HG03175 (cell line): ENCODE results near the gene SLC43A2.
A peak's percentile ranks its signal among the peaks of the same experiment; 100 is the strongest.
"Not testable (repeated sequence)": the region's sequence is repeated elsewhere in the genome, so short reads cannot be mapped to it uniquely, and the experiment has no call there.

Experiments
- ATAC-seq: cut with Tn5 transposase; IDR thresholded peaks from one replicate; pipeline ENCODE4 v1.9.1; 2021; ENCODE audit warnings: mild to moderate bottlenecking, moderate library complexity; ENCODE audit not compliant: unreplicated experiment

SLC43A2 gene

DNA sequence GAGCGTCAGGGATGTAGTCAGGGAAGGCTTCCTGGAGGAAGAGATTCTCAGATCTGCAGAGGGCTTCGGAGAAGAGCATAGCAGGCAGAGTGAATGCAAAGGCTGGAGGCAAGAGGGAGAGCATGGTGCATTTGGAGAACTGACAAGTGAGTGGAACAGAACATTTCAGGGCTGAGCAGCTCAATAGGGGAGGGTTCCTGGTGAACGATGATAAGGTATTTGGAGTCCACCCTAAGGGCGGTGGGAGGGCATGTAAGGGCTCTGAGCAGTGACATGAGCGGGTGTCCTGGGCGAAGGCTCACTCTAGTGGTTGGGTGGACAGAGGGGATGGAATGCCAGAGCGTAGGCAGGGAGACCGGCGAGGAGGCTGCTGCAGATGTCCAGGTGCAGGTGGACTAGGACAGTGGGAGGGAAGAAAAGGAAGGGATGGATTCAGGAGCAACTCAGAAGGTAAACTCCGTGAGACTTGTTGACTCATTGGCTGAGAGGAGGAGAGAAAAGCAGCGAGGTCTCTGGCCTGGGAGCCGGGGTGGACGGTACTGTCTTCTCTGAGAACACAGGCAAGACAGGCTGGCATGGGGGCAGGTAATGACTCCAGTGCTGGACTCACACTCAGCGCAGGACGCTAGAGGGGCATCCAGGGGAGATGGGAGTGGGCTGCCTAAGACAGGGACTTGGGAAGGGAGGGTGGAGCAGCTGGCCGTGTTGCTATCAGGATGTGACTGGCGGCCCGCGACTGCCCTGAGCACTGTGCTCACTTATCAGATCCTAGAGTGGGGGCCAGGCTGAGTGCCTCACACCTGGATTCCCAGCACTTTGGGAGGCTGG, 64.6 kb downstream of the SLC43A2 start:
- ATAC-seq, result no peak

- ATAC-seq, result not testable (repeated sequence)
Observed at GRCh38 chr17:1563471-1563785, 65.2 kb downstream of the SLC43A2 start.

GRCh38 chr17:1562176-1562643, 66.4 kb downstream of the SLC43A2 start:
- peak; percentile 44 for ATAC-seq

GRCh38 chr17:1561420-1562175, 67.0 kb downstream of the SLC43A2 start:
- peak; percentile 21 for ATAC-seq

DNA sequence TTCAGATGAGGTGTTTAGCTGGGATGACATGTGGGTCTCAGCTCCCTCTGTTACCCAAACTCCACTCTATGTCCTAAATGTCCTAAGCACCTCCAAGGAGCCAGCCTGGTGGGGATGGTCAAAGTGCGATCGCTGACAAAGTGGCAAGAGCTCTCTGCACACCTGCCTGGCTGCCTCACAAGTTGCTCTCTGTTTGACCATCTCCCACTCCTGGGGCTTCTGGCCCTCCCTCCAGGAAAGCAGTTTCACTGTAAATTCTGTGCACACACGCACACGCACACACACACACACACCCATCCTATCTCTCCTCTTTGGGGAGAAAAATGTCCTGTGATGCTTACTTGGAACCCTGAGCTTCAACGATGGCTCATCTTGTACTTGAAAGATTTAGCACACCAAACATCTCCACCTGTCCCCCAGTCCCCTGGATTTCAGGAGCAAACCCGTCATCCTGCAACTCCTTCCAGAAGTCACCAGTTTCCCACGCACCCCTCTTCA, 67.7 kb downstream of the SLC43A2 start:
- ATAC-seq, result no peak

DNA sequence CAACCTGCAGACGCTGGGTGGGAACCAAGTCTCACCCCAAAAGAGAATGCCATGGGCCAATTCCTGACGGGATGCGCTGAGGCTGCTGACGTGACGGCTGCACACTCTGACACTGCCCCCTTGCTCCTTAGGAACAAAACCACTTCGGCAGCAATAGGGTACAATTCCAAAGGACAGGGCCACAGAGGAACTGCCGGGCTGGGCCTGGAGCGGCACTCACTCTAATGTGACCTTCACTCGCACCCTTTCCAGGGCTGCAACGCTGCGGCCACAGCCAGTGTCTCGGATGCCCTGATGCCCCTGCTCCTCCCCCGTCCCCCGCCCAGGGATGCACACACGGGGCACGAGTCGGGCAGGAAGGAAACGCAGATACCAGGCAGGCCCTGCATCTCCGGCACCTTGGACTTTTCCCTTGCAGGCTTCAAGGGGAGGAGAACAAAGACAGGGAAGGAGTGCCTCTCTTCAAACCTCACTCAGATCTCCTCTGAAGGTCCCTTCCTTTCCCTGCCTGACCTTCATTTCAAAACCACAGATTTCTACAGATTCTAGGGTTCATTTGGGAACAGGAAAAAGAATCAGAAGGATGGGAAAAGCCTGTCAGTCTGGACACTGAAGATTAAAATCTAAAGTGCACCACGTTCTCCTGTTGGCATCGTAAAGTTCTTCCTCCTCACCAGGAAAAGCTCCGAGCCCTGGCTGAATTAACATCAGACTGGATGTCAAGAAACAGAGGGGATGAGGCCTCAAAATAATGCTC, 68.4 kb downstream of the SLC43A2 start:
- no peak for ATAC-seq

DNA sequence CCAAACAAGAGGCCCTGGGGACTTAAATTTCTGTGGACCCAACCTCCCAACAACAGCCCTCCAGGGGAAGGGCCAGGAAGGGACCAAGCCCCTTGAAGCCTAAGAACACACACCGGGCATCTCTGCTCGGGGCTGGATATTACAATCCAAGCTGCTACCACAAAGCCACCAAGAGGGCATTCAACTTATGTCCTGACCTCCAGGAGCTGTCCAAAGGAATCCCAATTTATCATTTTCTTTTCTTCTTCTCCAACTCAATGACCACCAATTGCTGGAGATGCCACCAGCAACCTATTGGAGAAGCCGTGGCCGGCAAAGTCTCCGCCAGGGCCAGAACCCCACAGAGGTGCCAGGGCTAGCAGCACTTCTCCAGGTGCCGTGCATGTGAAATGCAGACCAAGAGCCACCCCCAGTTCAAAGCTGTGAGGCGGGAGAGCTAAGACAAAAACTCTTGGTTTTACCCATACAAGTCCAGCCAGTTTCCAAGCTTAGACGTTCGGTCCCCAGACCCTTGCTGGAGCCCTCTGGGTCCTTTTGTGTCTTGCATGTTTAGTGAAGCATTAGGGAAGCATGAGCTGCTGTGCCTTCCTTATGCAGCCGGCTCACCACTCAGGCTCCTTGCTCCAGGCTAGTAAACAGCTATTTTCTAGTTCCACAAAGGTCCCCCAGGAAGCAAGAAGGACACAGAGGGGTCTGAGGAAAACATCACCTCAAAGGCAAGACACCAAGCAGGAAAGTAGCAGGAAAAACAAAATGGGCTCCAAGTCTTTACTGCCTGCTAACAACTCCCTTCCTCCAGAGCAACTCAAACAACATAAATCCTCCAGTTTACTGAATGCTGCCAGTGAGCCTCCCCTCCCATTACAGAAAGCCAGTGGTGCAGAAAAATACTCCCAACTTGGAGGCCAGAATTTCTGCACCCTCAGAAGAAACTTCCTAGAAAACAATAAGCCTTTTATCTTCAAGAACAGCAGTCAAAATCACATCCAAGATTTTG, 69.3 kb downstream of the SLC43A2 start:
- no peak for ATAC-seq

GRCh38 chr17:1558401-1558800, 70.2 kb downstream of the SLC43A2 start:
- ATAC-seq, result no peak

- no peak for ATAC-seq
Observed at GRCh38 chr17:1557355-1558095, 71.1 kb downstream of the SLC43A2 start.

DNA sequence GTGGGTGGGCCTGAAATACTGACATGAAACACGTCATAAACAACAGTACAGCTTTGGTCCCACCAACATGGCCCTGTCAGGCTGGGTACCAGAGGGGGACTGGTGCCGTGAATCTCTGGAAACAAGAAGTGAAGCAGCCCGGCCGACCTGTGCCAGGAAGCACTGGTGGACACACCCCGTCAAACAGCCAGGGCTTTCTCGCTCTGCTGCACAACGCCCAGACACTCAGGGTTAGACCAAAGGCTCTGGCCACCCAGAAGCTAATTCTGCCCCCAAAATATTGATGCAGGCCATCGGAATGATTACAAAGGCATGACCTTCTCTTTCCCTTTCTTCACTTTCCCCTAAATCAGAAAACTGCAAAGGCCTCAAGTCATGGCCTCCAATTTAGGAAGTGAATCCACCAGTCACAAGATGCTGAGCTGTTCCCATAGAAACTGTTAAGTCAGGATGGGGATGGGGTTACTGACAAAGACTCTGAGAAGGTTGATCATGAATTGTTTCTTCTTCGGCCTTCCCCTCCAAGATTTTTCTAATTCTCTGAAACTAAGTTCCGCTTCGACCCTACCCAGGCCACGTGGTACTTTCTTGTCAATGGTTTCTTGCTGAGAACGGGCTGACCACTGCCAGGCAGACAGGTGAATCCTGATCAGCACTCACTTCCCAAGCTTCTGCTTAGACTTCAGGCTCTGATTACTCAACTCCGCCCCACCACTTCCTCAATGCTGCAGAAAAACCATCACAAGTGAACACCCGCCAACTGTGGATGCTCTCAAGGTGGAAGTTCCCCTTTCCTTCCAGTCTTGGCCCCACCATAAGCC, 72.8 kb downstream of the SLC43A2 start:
- ATAC-seq, result no peak

GRCh38 chr17:1554751-1555540, 73.7 kb downstream of the SLC43A2 start:
- ATAC-seq, result no peak

DNA sequence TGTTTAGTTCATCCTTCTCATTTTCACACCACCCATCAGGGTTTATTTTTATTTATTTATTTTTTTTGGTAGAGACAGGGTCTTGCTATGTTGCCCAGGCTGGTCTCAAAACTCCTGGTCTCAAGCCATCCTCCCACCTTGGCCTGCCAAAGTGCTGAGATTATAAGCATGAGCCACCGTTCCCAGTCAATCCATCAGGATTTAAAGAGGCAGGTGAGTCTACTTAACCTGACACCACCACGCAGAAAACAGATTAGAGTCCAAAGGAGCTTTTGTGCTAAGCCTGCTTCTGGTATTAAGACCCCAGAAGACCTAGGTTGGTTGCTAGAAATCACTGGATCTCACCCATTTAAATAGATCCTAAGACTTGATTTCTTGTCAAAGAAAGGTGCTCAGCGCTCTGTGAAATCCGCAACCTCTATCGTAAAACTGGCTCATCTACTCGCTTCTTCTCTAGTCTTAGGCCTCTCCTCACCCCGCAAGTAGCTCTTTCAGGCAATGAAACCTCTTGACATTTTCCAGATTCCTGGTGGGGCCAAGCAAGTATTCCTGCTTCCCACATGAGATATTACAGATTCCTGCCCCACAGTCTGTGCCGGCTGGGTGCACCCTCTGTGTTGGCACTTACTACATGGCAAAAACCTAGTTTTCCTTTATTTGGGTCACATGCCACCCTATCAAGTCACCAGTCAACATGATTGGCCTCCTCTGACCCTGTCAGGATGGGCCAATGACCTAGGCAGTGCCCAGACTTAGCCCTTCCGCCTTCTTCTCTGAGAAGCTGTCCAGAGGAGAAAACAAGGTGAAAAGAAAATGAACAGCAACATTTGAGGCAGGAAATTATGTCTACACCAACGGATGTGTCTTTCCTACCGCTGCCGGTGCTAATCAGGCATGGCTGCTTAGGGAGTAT, 75.0 kb downstream of the SLC43A2 start:
- ATAC-seq, result no peak

GRCh38 chr17:1552932-1553331, 75.7 kb downstream of the SLC43A2 start:
- no peak for ATAC-seq

- ATAC-seq, result no peak
Observed at GRCh38 chr17:1551741-1552140, 76.9 kb downstream of the SLC43A2 start.

DNA sequence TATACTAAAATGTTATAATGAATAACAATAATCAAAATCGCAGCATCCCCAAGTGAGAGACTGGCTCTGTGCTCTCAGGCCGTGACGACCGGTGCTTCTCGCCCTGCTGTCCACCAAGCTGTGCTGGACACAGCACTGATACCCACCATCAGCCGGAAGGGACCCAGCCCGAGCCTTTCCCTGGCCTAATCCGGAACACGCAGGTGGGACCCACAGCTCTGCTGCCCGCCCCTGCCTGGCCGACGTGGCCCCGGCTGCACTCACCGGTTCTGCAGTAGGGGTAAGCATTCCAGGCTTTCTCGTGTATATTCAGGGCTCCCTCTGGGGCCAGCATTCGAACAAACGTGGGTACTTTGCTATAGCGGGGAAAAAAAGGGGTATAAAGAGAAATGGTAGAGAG, 80.6 kb downstream of the SLC43A2 start:
- no peak for ATAC-seq

DNA sequence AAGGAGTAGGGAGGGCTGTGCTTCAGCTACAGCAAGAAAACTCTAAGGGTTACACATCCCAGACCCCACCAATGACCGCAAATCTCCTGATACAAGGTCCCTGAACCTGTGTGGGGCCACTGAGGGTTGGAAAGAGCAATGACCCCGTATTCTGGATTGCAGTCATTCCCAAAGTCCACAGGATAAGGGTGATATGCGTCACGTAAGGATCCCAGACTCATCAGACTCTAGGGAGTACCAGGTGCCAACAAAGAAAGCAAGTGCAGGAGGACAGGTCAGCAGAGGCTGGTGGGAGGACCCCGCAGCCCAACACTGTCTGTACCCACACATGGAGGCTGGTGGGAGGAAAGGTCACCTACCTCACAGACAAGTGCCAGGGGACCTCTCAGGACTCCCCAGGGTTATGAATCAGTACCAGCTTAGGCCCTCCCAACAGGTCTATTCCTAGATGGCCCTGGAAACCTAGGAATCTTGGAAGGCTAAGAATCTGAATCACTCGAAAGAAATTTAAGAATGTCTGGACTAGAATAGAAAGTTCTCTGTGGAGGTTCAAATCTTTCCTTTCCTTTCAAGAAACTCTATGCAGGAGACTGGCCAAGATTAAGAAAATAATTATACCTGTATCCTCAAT, 82.2 kb downstream of the SLC43A2 start:
- ATAC-seq, result no peak
